OCI-LY1 (cell line): ENCODE measurements around the gene IL1R2.

ENCODE experiments used
- EZH2 ChIP-seq: fragments of 200-600 bp; sonication (generic), shearing (Covaris generic); IDR thresholded peaks from 2 replicates; pipeline ENCODE4 v1.8.0; 2017; ENCODE audit warnings: borderline replicate concordance, mixed run types, mild to moderate bottlenecking, antibody characterized with exemption, low read length, moderate library complexity, mixed read lengths
- TF ChIP-seq, protein P1 (sequence below): fragments of 200-600 bp; sonication (generic), shearing (Covaris generic); IDR thresholded peaks from 2 replicates; pipeline ENCODE4 v1.5.1; 2017; ENCODE audit warnings: mild to moderate bottlenecking, antibody characterized with exemption, low read length, moderate library complexity, mixed read lengths

- TF ChIP-seq, protein P1, sequence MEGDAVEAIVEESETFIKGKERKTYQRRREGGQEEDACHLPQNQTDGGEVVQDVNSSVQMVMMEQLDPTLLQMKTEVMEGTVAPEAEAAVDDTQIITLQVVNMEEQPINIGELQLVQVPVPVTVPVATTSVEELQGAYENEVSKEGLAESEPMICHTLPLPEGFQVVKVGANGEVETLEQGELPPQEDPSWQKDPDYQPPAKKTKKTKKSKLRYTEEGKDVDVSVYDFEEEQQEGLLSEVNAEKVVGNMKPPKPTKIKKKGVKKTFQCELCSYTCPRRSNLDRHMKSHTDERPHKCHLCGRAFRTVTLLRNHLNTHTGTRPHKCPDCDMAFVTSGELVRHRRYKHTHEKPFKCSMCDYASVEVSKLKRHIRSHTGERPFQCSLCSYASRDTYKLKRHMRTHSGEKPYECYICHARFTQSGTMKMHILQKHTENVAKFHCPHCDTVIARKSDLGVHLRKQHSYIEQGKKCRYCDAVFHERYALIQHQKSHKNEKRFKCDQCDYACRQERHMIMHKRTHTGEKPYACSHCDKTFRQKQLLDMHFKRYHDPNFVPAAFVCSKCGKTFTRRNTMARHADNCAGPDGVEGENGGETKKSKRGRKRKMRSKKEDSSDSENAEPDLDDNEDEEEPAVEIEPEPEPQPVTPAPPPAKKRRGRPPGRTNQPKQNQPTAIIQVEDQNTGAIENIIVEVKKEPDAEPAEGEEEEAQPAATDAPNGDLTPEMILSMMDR = no peak
- TF ChIP-seq EZH2 = no peak
Measured at GRCh38 chr2:101981504-101981903, 10.3 kb upstream of the IL1R2 start.
